Stimulated activated CD4-positive, alpha-beta T cell treated with anti-CD3 and anti-CD28 coated beads, Interleukin-4, amount 100 ng/mL, for 1 hour (primary cell): ENCODE results near the gene PDE6C.
"Not testable (repeated sequence)": the region's sequence is repeated elsewhere in the genome, so short reads cannot be mapped to it uniquely, and the experiment has no call there.

Experiments used
- DNase-seq: peaks from one replicate; pipeline ENCODE4 v3.0.0-alpha.2; 2020

The PDE6C gene

GRCh38 chr10:93652857-93653256 lies 40.5 kb downstream of the PDE6C start:
- DNase-seq: no peak

GRCh38 chr10:93654201-93654600 lies 41.9 kb downstream of the PDE6C start:
- DNase-seq: no peak

DNA sequence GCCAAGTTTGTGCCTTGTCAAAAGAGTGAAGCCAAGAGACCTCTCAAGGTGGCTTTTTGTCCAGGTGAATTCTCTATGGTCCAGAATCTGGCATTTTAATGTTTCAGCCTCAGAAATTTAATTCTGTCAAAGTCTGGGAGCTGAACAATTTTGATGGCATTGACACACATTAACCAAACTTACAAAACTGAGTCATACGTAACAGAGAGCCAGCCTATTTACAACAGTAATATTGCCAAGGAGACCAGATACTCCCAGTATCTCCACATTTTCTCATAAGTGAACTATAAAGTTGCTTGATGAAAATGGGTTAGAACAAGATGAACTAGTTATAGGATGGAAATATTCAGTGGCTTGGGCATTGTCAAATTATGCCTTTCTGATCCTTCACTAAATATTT lies 43.8 kb downstream of the PDE6C start:
- DNase-seq: no peak

- DNase-seq: no peak
Observed at GRCh38 chr10:93657757-93658156, 45.4 kb downstream of the PDE6C start.

DNA sequence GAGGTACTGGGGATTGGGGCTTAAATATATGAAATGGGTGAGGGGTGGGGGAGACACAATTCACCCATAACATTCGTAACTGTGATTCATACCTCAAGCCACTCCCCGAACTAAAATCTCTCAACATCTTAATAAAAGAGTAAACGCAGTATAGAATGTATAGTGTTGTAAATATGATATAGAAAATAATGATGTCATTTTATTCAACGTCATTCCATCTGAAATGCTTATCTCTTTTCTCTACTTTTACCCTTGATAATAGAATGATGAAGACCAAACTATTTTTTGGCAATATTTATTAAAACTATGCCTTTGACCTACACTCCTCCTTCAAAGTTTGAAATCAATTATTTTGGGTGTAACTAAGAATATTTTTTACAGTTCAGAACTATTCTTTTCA lies 53.7 kb downstream of the PDE6C start:
- DNase-seq: no peak

DNA sequence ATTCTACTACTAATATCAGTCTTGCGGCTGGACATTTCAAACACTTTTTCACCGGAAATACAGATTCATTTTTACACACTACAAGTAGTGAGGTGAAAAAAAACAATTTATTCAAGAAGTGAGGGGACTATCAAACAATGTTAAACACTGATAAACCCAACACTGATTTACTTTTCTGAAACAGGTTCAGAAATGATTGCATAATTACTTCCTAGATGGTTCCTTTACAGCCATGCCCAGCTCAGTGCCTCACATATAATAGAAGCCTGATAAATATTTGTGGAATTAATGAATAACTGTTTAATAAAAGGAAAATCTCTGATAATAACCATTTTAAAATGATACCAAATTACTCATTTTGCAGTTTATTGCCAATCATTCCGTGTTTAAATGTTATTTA lies 55.5 kb downstream of the PDE6C start:
- DNase-seq: no peak

DNA sequence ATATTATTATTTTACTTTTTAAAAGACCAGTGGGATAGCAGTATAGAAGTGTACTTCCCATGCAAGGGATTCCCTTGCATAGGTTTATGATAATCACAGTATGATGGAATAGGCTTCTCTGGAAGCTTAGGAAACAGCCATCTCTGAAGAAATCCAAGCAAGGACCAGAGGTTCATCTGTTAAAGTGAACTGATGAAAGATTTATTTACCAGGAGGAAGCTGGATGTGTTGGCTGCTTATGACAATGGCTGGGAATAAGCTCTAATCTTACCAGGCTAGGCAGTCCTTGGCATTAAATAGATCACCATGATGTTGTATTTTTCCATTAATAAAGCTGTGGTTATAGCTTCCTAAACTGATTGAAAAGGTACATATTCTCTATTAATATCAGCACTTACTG lies 58.0 kb downstream of the PDE6C start:
- no peak for DNase-seq

GRCh38 chr10:93671042-93671441 lies 58.7 kb downstream of the PDE6C start:
- no peak for DNase-seq

DNA sequence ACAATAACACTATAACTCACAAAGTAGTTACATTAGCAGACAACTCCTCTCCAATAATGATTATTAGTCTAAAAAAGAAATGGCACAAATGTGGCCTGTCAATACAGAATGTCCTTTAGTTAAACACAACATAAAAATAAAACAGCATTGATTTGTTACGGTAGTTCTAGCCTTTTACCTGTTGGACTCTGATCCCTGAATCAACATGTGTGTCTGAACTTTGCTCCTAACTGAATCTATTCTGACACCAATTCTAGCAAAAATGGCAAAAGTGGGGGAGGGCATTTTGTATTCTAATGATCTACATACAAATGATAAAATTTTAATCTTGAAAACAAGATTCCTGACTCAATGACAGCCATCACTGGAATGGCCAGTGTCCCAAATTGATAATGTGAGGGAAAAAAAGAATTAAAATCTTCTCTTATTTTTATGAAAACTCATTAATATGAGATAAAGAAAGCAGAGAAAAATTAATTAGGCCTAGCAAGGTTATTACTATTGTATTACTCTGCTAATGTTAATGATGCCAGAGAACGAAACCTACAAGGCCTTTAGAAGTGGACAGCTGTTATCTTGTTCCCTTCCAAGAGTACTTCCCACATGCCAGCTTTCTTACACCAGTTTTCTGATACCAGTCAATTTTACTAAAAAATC lies 59.8 kb downstream of the PDE6C start:
- no peak for DNase-seq

DNA sequence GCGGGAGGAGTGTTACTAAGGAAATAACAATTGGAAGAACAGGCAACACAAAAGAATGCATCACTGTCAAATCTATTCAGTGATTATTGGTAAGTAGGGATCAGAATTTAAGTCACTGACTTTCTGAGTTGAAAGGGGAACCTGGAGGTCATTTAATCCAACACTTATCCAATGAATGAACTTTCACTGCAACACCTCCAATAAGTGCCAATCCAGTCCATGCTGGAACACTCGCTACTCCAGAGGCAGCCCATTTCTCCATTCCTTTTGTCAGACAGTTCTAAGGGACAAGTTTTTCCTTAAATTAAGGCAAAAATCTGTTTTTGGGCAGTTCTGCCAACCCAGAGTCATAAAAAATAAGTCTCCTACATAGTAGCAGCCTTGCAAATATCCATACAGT lies 60.6 kb downstream of the PDE6C start:
- no peak for DNase-seq

GRCh38 chr10:93673791-93674190 lies 61.5 kb downstream of the PDE6C start:
- no peak for DNase-seq

DNA sequence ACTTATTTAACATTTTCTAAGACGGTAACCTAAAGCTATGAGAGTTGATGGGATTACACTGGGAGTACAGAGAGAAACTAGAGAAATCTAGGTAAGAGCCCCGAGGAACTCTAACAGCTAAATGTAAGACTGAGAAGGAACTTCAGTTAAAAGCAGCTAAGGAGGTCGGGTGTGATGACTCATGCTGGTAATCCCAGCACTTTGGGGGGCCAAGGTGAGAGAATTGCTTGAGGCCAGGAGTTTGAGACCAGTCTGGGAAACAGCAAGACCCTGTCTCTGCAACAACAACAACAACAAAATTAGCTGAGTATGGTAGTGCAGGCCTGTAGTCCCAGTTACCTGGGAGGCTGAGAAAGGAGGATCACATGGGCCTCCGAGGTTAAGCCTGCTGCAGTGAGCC lies 66.0 kb downstream of the PDE6C start:
- no peak for DNase-seq

DNA sequence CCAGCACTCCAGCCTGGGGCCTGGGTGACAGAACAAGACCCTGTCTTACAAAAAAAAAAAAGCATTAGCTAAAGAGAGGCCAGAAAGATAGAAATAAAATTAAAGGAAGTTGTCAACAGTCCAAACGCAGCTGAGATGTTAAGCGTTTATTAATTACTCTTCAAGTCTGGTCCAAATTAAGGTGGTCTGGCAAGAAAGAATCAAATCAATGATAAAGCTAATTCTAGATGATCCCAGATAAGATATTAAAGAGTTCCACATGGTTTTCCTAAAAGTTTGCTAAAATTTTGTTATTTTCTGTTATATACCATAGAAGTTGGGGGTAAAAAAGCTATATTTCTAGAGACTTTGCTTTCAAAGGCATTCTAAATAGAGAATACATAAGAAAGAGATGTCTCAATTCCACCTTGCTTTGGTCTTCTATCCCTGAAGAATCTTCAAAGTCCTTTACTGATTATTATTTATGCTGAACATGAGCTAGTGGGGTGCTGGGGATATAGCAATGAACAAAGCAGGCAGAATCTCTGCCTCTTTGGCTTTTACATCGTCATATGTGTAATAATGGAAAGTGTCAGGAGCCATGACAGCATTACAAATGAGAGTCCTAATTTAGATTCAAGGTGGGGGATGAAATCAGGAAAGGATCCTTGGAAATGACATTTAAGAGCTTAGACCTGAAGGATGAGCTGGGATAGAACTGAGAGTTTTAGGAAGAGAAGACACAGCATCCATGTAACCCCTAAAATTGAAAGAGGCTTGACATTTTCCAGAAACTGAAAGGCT lies 66.7 kb downstream of the PDE6C start:
- DNase-seq: no peak

DNA sequence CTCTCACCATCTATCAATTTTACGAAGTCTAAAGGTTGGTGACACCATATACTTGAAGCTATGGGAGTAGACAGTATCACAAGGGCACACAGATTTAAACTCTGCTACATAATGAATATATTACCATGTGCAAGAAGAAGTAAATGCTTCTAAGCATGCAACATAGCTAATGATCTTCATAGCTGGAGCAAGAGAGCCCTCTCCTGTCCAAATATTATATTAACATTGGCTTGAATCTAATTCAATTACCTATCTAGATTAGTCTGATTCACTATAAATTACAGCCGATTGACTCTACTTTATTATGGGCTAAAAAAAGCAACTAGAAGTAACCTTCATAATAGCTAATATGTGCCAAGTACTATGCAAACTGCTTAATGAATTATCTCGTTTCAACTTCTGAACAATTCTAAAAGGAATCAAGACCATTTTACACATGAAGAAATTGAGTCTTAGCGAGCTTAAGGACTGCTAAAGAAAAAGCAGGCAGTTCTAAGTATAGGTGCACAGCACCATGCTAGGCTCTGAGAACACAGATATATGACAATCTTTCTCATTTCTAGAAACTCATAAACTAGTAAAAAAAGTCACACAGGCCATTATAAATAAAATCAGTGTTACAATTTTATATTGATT lies 68.2 kb downstream of the PDE6C start:
- no peak for DNase-seq

DNA sequence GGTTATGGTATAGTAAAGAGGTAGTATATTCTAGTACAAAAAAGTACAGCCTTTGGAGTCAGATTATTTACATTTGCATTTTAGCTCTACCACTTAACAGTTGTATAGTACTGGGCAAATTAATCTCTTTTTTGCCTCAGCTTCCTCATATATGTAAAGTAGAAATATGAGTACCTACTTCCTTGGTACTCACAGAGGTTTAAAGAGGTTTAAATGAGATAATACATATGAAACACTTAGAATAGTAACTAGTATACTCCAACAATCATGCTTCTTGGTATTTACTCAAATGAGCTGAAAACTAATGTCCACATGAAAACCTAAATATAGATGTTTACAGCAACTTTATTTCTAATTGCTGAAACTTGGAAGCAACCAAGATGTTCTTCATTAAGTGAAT lies 75.4 kb downstream of the PDE6C start:
- no peak for DNase-seq

DNA sequence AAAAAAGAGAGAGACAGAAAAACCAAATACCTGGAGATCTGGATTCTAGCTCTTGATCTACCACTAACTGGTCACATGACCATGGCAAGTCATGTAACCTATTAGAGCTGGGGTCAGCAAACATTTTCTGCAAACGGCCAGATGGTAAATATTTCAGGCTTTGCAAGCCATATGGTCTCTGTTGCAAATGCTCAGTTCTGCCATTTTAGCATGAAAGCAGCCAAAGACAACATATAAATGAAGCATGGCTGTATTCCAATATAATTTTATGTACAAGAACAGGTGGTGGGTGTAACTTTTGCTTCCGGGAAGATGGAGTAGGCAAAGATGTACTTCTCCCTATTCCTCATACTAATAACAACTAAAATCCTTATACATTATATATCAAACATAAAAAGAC lies 83.4 kb downstream of the PDE6C start:
- DNase-seq: no peak

GRCh38 chr10:93696582-93696981 lies 84.2 kb downstream of the PDE6C start:
- DNase-seq: not testable (repeated sequence)

DNA sequence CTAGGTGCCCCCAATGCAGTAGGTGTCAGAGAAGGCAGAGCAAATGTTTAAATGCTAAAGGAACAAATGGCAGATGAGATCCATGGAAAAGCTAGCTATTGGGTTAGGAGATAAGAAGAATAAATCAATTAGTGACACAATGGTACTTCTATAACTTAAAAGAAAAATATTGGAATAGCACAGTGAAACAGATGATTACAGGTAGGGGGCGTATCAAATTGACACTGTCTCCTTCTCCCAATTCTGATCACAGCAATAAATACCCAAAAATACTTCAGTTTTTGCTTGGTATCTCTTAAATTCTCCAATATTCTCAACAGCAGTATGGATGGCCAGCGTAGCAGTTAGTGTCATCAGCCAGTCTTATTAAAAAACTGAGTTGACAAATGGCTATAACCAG lies 84.9 kb downstream of the PDE6C start:
- no peak for DNase-seq

GRCh38 chr10:93701866-93702209 lies 89.5 kb downstream of the PDE6C start:
- DNase-seq: no peak

DNA sequence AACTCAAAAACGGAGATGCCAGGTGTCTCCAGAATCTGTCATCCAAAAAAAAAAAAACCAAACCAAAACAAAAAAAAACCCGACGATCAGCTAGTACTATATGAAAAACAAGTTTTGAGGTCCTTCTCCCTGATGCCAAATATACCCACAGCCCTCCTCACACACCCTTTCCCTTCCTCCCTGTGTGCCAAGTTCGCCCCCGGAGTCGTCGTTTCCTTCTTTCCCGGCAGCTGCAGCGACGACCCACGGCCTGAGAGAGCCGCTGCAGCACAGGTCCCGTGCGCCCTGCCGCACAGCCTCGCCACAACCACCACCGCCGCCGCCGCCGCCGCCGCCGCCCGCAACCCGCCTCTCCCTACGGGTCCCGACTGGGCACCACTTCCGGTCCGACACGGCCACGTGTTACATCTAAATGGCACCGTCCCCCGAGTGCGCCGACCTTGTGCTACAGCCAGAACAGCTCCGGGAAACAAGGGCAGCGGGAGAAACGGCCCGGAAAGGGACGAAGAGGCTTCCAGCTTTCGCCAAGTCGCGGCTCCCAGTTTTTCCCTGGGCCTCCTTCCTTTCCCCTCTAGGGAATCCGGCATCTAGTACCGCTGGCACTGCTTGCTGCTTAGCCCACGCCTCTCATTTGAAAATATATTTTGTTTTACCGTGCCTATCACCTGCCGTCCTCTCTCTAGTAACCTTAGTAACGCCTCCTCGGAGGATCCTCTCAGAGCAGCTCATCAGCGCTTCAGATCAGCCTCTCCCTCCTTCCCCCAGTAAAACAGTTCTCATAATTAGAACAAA lies 90.1 kb downstream of the PDE6C start, which contains the start of gene FRA10AC1:
Gene FRA10AC1 (minus strand): TSS at position 383 of the 792 bp plus-strand sequence. CDS start 2,486 bp downstream, outside the sequence.
- DNase-seq: peak; percentile 88

DNA sequence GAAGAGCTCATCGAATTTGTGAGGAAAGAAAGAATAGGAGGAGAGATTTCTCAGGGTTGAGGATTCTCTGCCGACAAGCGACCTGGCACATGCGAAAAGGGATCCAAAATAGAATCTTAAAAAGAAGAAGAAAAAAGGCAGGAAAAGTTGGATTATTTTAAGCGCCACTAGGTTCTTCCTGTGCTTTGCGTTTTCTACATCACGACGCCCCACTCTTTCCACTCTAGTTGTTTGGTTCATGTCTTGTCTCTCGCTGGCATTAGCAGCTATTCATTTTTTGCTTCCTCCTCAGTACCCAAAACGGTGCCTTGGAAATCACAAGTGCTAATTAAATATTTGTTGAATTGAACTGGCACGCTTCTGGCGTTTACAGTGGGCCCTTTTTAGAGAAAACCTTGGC lies 90.7 kb downstream of the PDE6C start:
- no peak for DNase-seq

DNA sequence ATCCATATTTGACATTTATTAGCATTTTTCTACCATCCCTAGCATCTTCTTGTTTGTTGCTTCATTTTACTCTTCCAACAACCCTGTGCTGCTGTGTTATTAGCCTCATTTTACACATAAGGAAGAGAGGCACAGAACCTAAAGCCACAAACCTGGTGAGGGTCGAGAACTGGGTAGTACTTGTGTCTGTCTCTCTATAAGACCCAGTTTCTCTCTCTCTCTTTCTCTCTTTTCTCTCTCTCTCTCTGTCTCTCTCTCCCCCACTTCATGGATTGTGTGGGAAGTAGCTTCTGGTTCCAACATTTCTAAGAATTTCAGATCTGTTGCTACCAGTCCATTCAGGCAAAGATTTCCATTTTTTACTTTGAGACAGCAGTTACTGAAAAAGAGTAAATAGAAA lies 91.5 kb downstream of the PDE6C start:
- DNase-seq: no peak

DNA sequence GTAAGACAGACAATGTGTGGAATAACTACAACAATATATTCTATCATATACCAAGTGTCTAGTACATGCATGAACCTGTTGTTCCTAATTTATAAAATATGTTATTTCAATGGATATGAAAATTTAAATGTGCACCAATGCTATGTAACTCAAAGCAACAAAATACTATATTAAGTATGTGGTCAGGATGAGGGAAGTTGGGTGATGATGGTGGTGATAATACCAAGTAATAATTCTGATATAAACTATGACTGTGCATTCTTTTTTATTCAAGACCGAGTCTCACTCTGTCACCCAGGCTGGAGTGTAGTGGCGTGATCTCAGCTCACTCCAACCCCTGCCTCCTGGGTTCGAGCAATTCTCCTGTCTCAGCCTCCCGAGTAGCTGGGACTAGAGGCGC lies 92.1 kb downstream of the PDE6C start:
- no peak for DNase-seq
